ENCODE data around the gene G6PD. TPM values are rescaled to one million over a fixed set of nuclear protein-coding genes. Genes with fewer than 3 reads are reported as not detected.
"Not testable (repeated sequence)": the region's sequence is repeated elsewhere in the genome, so short reads cannot be mapped to it uniquely, and the experiment has no call there.

The G6PD gene
- total RNA-seq: 95.7 and 128 TPM in 2 replicates

DNA sequence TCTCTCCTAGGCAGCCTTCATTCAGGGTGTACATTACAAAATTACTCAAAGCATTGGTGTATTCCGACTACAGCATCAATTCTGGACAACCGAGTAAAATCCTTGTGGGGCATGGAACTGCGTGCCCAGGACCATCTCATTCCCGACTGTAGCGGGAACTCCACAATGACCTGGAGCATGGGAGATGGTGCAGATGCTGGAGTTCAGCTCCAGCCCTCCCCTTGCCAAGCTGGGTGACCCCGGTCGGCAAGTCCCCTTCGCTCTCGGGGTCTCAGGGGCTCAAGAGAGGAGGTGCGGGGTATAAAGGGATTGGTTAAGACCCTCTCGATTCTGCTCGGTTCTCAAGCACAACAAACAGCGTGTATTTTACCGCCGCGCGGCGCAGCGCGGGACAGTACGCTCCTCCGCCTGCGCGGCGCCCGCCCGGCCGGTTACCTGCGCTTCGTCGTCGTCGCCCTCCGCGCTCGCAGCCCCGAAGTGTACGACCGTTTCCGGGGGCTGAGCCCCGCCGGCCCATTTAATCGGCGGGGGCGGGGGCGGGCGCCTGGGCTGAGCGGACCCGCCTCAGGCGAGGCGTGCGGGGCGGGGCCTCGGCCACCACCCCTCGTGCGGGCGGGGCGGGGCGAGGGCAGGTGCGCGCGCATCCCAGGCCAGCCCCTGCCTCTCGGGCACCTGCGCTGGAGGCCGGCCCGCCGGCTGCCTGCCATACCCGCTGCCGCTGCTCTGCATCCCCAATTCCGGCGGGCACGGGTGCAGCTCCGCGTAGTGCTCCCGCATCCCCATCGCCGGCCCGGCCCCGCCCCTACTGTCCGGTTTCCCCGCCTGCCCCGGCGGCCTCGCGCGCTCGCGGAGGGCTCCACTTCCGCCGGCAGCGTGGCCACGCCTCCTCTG is at the start of gene G6PD:
Gene G6PD, minus strand, starts transcription at position 493 of the 891 bp plus-strand sequence. CDS start 691 bp downstream, outside the sequence.
- peak within 1 kb of the TSS; percentile 80 for H3K4me3 ChIP-seq (ENCODE audit: low read depth, low read length)
- DNase-seq (ENCODE audit: low read depth): peak; percentile 58
- TF ChIP-seq, protein P1, sequence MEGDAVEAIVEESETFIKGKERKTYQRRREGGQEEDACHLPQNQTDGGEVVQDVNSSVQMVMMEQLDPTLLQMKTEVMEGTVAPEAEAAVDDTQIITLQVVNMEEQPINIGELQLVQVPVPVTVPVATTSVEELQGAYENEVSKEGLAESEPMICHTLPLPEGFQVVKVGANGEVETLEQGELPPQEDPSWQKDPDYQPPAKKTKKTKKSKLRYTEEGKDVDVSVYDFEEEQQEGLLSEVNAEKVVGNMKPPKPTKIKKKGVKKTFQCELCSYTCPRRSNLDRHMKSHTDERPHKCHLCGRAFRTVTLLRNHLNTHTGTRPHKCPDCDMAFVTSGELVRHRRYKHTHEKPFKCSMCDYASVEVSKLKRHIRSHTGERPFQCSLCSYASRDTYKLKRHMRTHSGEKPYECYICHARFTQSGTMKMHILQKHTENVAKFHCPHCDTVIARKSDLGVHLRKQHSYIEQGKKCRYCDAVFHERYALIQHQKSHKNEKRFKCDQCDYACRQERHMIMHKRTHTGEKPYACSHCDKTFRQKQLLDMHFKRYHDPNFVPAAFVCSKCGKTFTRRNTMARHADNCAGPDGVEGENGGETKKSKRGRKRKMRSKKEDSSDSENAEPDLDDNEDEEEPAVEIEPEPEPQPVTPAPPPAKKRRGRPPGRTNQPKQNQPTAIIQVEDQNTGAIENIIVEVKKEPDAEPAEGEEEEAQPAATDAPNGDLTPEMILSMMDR (IDR thresholded peaks at IDR 0.05; ENCODE audit: insufficient read depth, low read depth, low read length): no peak

DNA sequence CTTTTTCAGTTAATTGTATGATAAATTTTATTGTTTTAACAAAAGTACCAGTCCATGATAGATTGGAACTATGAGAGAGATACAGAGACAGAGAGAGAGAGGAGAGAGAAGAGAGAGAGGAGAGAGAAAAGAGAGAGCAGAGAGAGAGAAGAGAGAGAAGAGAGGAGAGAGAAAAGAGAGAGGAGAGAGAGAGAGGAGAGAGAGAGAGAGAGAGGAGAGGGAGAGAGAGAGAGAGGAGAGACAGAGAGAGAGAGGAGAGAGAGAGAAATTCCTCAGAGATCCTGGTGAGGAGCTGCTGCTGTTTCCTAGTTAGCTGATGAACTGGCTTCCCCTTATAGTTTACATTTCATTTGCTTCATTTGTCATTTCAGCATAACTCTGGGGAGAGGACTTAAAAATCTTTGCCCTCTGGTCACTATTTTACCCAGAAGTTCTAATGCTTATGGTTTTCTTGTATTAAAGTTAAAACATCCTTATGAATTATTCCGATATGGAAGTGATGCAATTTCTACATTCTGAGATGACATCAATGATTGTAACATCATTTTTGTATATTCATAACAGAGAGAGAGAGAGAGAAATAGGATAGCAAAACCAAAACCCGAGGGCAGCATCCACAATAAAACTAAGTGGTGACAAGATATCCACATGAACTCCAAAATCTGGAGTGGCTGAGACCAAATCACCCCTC is 49.1 kb upstream of the G6PD start:
- TF ChIP-seq, protein P1 (IDR thresholded peaks at IDR 0.05; ENCODE audit: insufficient read depth, low read depth, low read length): no peak
- peak; percentile 20 for DNase-seq (ENCODE audit: low read depth)
- H3K4me3 ChIP-seq (ENCODE audit: low read depth, low read length): no peak overlapping the region

DNA sequence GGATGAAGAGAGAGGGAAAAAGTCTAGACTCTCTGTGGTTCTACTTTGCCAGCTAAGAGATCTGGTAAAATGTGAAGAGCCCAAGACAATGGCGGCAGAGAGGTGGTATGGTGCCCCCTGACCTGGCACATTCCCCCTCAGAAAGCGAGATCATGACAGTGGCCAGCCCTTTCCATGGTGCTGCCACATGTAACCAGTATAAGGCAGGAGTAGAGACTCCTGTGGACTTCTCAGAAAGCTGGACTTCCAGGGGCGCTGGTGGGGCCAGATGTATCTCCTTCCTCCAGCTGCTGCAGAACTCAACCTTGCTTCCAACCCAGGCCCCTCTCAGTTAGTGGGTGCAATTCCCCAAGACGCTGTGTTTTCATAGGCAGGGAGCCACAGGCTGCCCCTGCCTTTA is 47.8 kb upstream of the G6PD start:
- TF ChIP-seq, protein P1 (IDR thresholded peaks at IDR 0.05; ENCODE audit: insufficient read depth, low read depth, low read length): no peak

DNA sequence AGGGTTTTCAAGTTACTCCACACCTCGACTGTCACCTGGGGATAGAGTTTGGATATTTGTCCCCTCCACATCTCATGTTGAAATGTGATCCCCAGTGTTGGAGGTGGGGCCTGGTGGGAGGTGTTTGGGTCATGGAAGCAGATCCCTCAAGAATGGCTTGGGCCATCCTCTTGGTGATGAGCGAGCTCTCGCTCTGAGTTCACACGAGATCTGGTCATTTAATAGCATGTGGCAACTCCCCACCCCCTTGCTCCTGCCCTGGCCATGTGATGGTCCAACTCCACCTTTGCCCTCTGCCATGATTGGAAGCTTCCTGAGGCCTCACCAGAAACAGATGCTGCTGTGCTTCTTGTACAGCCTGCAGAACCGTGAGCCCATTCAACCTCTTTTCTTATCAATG is 46.6 kb upstream of the G6PD start:
- DNase-seq (ENCODE audit: low read depth): no peak
- H3K4me3 ChIP-seq (ENCODE audit: low read depth, low read length): no peak overlapping the region
- TF ChIP-seq, protein P1 (IDR thresholded peaks at IDR 0.05; ENCODE audit: insufficient read depth, low read depth, low read length): no peak

More for the DNA sequence above, 47.8 kb upstream of the G6PD start:
- DNase-seq (ENCODE audit: low read depth): no peak
- no peak overlapping the region for H3K4me3 ChIP-seq (ENCODE audit: low read depth, low read length)

DNA sequence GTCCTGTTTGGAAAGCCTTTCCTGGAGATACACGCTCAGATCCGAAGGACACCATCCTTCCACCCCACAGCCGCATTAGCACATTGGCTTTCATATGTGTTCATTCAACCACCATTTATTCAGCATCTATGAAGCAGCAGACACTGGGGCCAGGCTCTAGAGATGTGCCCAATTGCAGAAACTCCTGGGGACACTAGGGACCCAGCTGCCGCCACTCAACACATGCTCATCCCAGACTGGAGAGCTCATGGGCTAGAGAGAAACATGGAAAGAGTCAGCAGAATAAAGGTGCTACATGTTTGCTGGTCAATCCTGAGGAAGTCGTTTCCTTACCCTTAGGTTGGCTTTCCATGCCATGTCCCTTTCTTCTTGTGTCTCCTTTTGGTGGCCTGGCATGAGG is 45.9 kb upstream of the G6PD start:
- TF ChIP-seq, protein P1 (IDR thresholded peaks at IDR 0.05; ENCODE audit: insufficient read depth, low read depth, low read length): no peak
- no peak overlapping the region for H3K4me3 ChIP-seq (ENCODE audit: low read depth, low read length)
- DNase-seq (ENCODE audit: low read depth): no peak

DNA sequence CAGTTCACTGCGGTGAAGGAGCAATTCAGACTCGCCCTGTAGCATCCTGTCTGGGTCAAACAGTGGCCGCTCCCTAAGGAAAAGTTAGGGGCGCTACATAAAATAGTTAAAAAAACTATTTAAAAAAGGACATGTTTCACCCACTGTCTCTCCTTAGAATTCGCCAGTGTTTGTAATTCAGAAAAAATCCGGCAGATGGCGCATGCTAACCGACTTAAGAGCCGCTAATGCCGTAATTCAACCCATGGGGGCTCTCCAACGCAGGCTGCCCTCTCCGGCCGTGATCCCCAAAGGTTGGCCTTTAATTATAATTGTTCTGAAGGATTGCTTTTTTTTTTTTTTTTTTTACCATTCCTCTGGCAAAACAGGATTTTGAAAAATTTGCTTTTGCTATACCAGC is 43.8 kb upstream of the G6PD start:
- H3K4me3 ChIP-seq (ENCODE audit: low read depth, low read length); DNase-seq (ENCODE audit: low read depth): not testable (repeated sequence)

DNA sequence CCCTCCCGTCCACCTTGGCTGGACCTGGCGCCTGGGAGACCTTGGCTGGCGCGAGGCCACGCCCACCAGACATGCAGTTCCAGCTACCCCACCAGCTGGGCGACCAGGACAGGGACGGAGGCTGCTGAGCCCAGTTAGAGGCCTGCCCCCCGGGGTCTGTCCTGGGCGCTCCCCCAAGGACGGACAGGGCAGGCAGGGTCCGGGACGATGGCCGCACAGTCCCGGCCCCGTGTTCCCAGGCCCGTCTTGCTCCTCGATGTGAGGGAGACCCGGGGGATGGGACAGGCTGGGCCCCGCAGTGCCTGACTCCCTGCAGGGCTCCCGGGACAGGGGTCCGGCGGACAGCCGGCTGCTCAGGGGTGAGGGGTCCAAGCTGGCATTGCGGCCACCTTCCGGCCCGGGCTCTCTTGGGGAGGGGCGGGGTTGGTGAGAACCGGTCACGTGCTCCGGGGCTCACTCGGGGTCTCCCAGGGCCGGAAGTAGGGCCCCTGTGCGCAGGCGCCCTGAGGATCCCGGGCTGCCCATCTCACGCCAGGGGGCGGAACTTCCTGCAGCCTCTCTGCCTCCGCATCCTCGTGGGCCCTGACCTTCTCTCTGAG is 38.0 kb upstream of the G6PD start, which contains the start of gene CTAG1A:
Gene CTAG1A, plus strand, starts transcription at position 549 of the 599 bp plus-strand sequence. CDS start 74 bp downstream, outside the sequence.
- not testable (repeated sequence) for DNase-seq (ENCODE audit: low read depth); H3K4me3 ChIP-seq (ENCODE audit: low read depth, low read length)

DNA sequence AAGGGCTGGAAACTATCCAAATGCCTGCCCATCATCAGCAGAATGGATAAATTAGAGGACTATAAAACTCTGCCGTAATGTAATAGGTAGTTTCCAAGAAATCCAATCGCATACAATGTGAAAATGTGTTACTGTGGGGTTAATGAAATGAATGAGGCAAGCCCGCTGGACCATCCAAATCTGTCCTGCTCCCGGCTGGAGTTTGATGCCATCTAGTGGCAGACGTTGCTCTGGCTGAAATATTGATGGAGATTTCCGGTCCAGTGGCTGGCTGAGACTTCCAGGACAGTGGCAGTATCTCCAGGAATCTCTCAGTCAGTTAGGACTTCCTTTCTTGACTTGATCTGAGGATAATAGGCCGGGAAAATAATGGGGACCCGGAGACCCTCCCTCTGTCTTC is 36.3 kb upstream of the G6PD start:
- not testable (repeated sequence) for H3K4me3 ChIP-seq (ENCODE audit: low read depth, low read length); DNase-seq (ENCODE audit: low read depth)

DNA sequence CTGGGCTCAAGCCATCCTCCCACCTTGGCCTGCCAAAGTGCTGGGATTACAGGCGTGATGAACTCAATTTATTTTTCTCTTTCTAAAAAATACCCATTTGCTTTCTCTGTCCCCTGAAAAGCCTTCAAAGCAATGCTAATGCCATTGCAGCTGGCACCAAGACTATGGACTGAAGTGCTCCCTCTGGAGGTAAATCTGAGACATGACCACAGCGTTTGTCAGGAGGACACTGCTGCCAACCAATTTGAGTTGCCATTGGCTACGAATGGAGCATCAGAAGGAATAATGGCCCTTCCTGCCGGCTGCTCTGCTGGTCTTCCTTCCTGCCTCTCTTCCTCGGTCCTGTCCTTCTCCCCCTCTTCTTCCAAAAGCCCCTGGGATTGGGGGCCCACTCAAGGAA is 28.4 kb upstream of the G6PD start:
- not testable (repeated sequence) for DNase-seq (ENCODE audit: low read depth); H3K4me3 ChIP-seq (ENCODE audit: low read depth, low read length)

DNA sequence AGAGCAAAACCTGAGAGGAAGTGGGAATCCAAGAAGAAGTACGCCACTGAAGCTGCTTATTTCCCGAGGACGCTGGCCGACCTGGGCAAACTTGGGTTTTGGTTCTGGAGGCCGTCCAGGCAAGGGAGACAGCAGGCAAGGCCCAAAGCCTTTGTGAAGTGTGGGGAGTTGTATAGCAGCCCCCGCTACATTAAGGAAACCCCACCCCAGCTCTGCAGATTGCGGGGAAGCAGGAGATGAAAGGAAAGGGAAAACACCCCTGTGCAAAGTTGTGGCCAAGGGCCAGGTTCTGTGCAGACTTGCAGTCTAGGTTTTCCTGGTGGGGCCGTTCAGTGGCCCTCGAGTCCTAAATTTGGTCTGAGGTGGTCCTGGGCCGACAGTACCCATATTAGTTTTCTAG is 26.4 kb upstream of the G6PD start:
- not testable (repeated sequence) for DNase-seq (ENCODE audit: low read depth); H3K4me3 ChIP-seq (ENCODE audit: low read depth, low read length)

DNA sequence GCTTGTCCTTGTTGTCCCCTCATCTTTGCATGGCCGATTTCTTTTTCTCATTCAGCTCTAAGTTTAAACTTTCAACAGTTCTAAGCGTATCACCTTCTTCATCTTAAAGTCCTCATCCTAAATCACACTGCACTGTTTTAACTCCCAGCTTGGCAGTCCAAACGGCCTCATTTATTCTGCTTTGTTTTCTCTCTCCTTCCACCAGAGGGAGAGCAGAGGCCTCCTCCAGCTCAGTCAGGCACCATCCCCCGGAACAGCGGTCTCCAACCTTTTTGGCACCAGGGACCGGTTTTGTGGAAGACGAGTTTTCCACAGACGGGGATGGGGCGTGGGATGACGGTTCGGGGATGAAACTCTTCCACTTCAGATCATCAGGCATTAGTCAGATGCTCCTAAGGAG is 23.7 kb upstream of the G6PD start:
- not testable (repeated sequence) for H3K4me3 ChIP-seq (ENCODE audit: low read depth, low read length); DNase-seq (ENCODE audit: low read depth)

DNA sequence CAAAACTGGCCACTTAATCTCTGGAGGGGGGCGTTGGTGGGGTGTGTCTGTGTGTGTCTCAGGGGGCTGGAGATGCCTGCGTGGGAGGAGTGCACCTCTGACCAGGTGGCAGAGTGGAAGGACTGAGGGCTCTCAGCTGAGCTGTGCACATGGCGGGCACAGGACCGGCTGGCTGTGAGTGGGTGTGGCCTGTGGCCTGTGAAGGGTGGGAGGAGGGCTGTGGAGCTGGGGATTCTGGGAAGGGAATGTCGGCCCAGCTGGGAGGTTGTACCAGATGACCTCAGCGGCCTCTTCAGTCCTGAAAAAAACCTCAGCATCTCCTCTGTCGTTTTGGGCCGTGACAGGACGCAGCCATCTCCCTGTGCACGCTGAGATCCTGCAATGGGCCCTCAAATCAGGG is 15.6 kb upstream of the G6PD start:
- not testable (repeated sequence) for H3K4me3 ChIP-seq (ENCODE audit: low read depth, low read length); DNase-seq (ENCODE audit: low read depth)
